GM19455 (cell line): ENCODE data around the gene SDHAF2.
"Not testable (repeated sequence)": the region's sequence is repeated elsewhere in the genome, so short reads cannot be mapped to it uniquely, and the experiment has no call there.

Experiments
- ATAC-seq: cut with Tn5 transposase; IDR thresholded peaks from one replicate; pipeline ENCODE4 v1.9.1; 2021; ENCODE audit not compliant: unreplicated experiment

SDHAF2 gene

GRCh38 chr11:61429691-61430582, at the start of gene SDHAF2, which contains the start of gene CPSF7:
Gene SDHAF2, plus strand, starts transcription at chr11:61430124. Its CDS starts 23 bp downstream, at chr11:61430147.
Gene CPSF7, minus strand, starts transcription at chr11:61429975. Its CDS starts 740 bp downstream, at chr11:61429235.
- peak; percentile 88 for ATAC-seq

GRCh38 chr11:61380884-61381283, 49.0 kb upstream of the SDHAF2 start:
- no peak for ATAC-seq

GRCh38 chr11:61383859-61384258, 46.1 kb upstream of the SDHAF2 start:
- not testable (repeated sequence) for ATAC-seq

GRCh38 chr11:61384271-61385242, 45.4 kb upstream of the SDHAF2 start:
- ATAC-seq, result no peak

GRCh38 chr11:61390161-61390560, 39.8 kb upstream of the SDHAF2 start:
- no peak for ATAC-seq

- ATAC-seq, result no peak
These were observed 36.8 kb upstream of the SDHAF2 start for GRCh38 chr11:61392981-61393595.

- ATAC-seq, result no peak
These were observed 28.8 kb upstream of the SDHAF2 start for GRCh38 chr11:61401173-61401572.

- no peak for ATAC-seq
These were observed 28.4 kb upstream of the SDHAF2 start for GRCh38 chr11:61401573-61401972.

- ATAC-seq, result no peak
These were observed 26.3 kb upstream of the SDHAF2 start for GRCh38 chr11:61403658-61404057.

GRCh38 chr11:61404103-61404502, 25.8 kb upstream of the SDHAF2 start:
- no peak for ATAC-seq

GRCh38 chr11:61404641-61405040, 25.3 kb upstream of the SDHAF2 start:
- ATAC-seq, result no peak

- ATAC-seq, result no peak
These were observed 23.9 kb upstream of the SDHAF2 start for GRCh38 chr11:61406067-61406466.

GRCh38 chr11:61406991-61407728, 22.8 kb upstream of the SDHAF2 start:
- ATAC-seq, result no peak

- no peak for ATAC-seq
These were observed 18.3 kb upstream of the SDHAF2 start for GRCh38 chr11:61411589-61411988.

- ATAC-seq, result no peak
These were observed 16.4 kb upstream of the SDHAF2 start for GRCh38 chr11:61413496-61413895.

- no peak for ATAC-seq
These were observed 15.4 kb upstream of the SDHAF2 start for GRCh38 chr11:61414547-61414946.

GRCh38 chr11:61415381-61415780, 14.5 kb upstream of the SDHAF2 start:
- no peak for ATAC-seq

GRCh38 chr11:61416941-61417340, 13.0 kb upstream of the SDHAF2 start:
- ATAC-seq, result no peak

GRCh38 chr11:61417670-61418069, 12.3 kb upstream of the SDHAF2 start:
- no peak for ATAC-seq

GRCh38 chr11:61418136-61418535, 11.8 kb upstream of the SDHAF2 start:
- no peak for ATAC-seq
